A673 (cell line): Measurements from ENCODE around the gene CCL16. TPM values are rescaled to one million over a fixed set of nuclear protein-coding genes. Genes with fewer than 3 reads are reported as not detected.

Source experiments
- BruUV-seq: library from RNA; stranded (reverse); fragments of 400-500 nt; replicated peaks from 2 replicates; lab custom pipeline; 2021; lab: Mats Ljungman, UMichigan
- CTCF ChIA-PET: fragments of 300-600 bp; sonication (Branson Sonifier 250); formaldehyde crosslinking; loops from one replicate; lab custom pipeline; 2022; ENCODE audit warnings: antibody characterized with exemption; lab: Charles Lee
- POLR2A ChIA-PET: fragments of 300-600 bp; sonication (Branson Sonifier 250); formaldehyde crosslinking; loops from one replicate; lab custom pipeline; 2022; ENCODE audit warnings: antibody characterized with exemption; ENCODE audit not compliant: low non-redundant PET; lab: Charles Lee
- DNase-seq: peaks from one replicate; pipeline ENCODE4 v3.0.0-alpha.2; 2015; ENCODE audit warnings: low spot score
- H3K27ac ChIP-seq: fragments of 200-600 bp; sonication (generic); 2 replicates; pipeline ENCODE4 v1.5.1; 2016; ENCODE audit warnings: mixed run types, low read depth, mild to moderate bottlenecking, mixed read lengths, antibody characterized with exemption, low read length; ENCODE audit not compliant: poor library complexity, severe bottlenecking
- H3K27me3 ChIP-seq: fragments of 200-600 bp; sonication (generic); replicated peaks from 2 replicates; pipeline ENCODE4 v1.6.1; 2017; ENCODE audit warnings: mixed run types, low read depth, mild to moderate bottlenecking, mixed read lengths, antibody characterized with exemption, low read length; ENCODE audit not compliant: insufficient read depth, poor library complexity
- H3K36me3 ChIP-seq: fragments of 200-600 bp; sonication (generic); 2 replicates; pipeline ENCODE4 v1.6.1; 2016; ENCODE audit warnings: mixed run types, mild to moderate bottlenecking, mixed read lengths, antibody characterized with exemption, low read length; ENCODE audit not compliant: insufficient read depth, poor library complexity, severe bottlenecking
- H3K4me1 ChIP-seq: fragments of 200-600 bp; sonication (generic); 2 replicates; pipeline ENCODE4 v1.6.1; 2017; ENCODE audit warnings: mixed run types, mild to moderate bottlenecking, mixed read lengths, antibody characterized with exemption, low read length; ENCODE audit not compliant: insufficient read depth, poor library complexity, severe bottlenecking
- H3K4me3 ChIP-seq: fragments of 200-600 bp; sonication (generic); 2 replicates; pipeline ENCODE4 v1.5.1; 2016; ENCODE audit warnings: low read depth, mixed run types, mild to moderate bottlenecking, mixed read lengths, low read length; ENCODE audit not compliant: poor library complexity, severe bottlenecking
- H3K9me3 ChIP-seq: fragments of 200-600 bp; sonication (generic); 2 replicates; pipeline ENCODE4 v1.6.1; 2016; ENCODE audit warnings: mixed run types, low read depth, mild to moderate bottlenecking, mixed read lengths, antibody characterized with exemption, low read length; ENCODE audit not compliant: poor library complexity, severe bottlenecking
- EZH2 ChIP-seq: fragments of 200-600 bp; sonication (generic); IDR thresholded peaks from 2 replicates; pipeline ENCODE4 v1.6.1; 2017; ENCODE audit warnings: borderline replicate concordance, low read depth, mild to moderate bottlenecking, mixed read lengths, antibody characterized with exemption, low read length; ENCODE audit not compliant: poor library complexity, severe bottlenecking
- intact Hi-C: fragments of 100-400 bp; cut with micrococcal nuclease; formaldehyde crosslinking; loops from one replicate; pipeline ENCODE4 v1.10.0; 2022; ENCODE audit not compliant: unreplicated experiment
- total RNA-seq: library from RNA; stranded (reverse); gene quantifications from 2 replicates; pipeline ENCODE4 v1.2.3, GENCODE V29; 2021
- TF ChIP-seq, protein P1 (sequence below): fragments of 300-800, 200-600 bp; sonication (generic); conservative IDR thresholded peaks from 2 replicates; pipeline ENCODE4 v1.5.1; 2017; ENCODE audit warnings: low read depth, mild to moderate bottlenecking, antibody characterized with exemption, low read length, moderate library complexity, mixed read lengths

CCL16 gene
- total RNA-seq, 1 experiment from 2014 or later = not detected

DNA sequence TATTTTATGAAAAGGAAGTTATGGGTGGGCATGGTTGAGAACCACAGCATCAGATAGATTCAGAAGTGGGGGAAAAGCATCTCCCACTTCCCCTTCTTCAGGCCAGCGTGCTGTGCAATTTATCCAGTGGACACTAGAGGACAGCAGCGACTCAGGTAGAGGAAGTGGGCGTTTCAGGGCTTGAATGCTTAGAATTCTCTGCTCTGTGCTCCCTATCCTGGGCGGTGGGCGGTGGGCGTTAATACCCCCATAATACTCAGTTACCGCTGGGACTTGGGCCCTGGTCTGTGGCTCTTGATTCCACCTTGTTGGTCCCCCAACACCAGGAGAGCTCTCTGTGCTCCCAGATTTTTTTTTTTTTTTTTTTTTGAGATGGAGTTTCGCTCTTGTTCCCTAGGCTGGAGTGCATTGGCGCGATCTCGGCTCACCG is 34.1 kb downstream of the CCL16 start:
- CTCF ChIA-PET = interaction anchor here (0.6 kb wide), 1 partner anchor 179 kb away, joined by 4 read pairs; no protein-coding TSS in a partner anchor

DNA sequence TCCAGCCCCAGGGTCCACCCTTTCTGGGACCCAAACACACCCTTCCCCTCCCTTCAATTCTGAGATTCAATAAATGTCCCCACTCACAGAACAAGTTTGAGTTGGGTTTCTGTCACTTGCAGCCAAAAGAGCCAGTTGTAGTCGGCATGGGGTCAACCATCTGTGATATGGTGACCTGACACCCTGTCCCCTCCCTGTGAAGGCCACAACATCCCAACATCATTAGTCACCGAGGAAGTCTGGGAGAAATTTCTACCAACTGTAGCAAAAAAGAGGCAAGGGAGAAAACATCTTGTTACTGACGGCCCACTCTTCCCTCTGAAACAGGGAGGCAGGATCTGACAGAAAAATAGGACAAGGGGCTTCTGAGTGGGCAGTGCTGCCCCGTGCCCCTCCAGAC is 37.1 kb downstream of the CCL16 start:
- H3K4me3 ChIP-seq = no peak overlapping the region
- ChIA-PET CTCF (no interaction called here), POLR2A (no interaction called here)
- H3K27ac ChIP-seq = no peak overlapping the region
- intact Hi-C loops = no loop called here
- no peaks in the 10 kb centered on the region for H3K9me3 ChIP-seq
- BruUV-seq = no TSS peak
- TF ChIP-seq EZH2 = no peak
- TF ChIP-seq, protein P1, sequence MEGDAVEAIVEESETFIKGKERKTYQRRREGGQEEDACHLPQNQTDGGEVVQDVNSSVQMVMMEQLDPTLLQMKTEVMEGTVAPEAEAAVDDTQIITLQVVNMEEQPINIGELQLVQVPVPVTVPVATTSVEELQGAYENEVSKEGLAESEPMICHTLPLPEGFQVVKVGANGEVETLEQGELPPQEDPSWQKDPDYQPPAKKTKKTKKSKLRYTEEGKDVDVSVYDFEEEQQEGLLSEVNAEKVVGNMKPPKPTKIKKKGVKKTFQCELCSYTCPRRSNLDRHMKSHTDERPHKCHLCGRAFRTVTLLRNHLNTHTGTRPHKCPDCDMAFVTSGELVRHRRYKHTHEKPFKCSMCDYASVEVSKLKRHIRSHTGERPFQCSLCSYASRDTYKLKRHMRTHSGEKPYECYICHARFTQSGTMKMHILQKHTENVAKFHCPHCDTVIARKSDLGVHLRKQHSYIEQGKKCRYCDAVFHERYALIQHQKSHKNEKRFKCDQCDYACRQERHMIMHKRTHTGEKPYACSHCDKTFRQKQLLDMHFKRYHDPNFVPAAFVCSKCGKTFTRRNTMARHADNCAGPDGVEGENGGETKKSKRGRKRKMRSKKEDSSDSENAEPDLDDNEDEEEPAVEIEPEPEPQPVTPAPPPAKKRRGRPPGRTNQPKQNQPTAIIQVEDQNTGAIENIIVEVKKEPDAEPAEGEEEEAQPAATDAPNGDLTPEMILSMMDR = no peak
- H3K36me3 ChIP-seq = no peaks in the 10 kb centered on the region
- no peaks in the 10 kb centered on the region for H3K4me1 ChIP-seq
- no peaks in the 10 kb centered on the region for H3K27me3 ChIP-seq
- no peak for DNase-seq

More for the DNA sequence above, 34.1 kb downstream of the CCL16 start:
- intact Hi-C loops = no loop called here
- Histone ChIP-seq H3K27ac (no peak overlapping the region), H3K9me3 (no peaks in the 10 kb centered on the region), H3K36me3 (no peaks in the 10 kb centered on the region), H3K4me3 (no peak overlapping the region), H3K4me1 (no peaks in the 10 kb centered on the region), H3K27me3 (no peaks in the 10 kb centered on the region)
- POLR2A ChIA-PET = no interaction called here
- peak; percentile 47 for DNase-seq
- TF ChIP-seq EZH2 = no peak
- TF ChIP-seq, protein P1 = peak; percentile 56
- BruUV-seq = no TSS peak

DNA sequence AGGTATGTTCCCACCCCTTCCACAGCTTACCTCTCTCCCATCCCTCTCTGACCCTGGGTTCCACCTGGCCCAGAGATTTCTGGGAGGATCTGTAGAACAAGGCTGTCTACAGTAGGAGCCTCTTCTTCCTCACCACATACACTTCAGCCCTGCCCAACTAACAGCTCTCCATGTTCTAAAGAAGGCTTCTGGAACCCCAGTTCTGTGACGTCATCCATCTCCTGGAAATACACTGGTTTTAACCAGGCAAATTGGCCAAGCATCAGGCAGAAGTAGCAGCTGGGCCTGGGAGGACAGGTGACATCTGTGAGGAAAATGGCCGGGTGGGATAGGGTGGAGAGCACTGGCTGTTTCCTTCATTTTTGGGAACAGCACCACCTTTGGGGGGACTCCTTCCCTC is 37.8 kb downstream of the CCL16 start, which contains the start of gene LYZL6:
LYZL6 (minus strand) TSS at position 177 of the 400 bp plus-strand sequence. CDS start 4,357 bp downstream, outside the sequence.
- Histone ChIP-seq H3K27ac (no peak within 1 kb of the TSS), H3K36me3 (no peaks in the 10 kb centered on the region), H3K4me3 (no peak within 1 kb of the TSS), H3K4me1 (no peaks in the 10 kb centered on the region), H3K9me3 (no peaks in the 10 kb centered on the region), H3K27me3 (no peaks in the 10 kb centered on the region)
- no TSS peak for BruUV-seq
- TF ChIP-seq, protein P1 = no peak
- no peak for TF ChIP-seq EZH2
- no peak for DNase-seq
- CTCF ChIA-PET = no interaction called here
- POLR2A ChIA-PET = no interaction called here
- intact Hi-C loops = no loop called here
